Left lung (tissue), 10 donors: Measurements from ENCODE around the gene CPLX1. TPM values are rescaled to one million over a fixed set of nuclear protein-coding genes. Genes with fewer than 3 reads are reported as not detected.

ENCODE experiments used
- ATAC-seq: fragments of 200-7000 bp; cut with Tn5 transposase; one replicate; pipeline ENCODE4 v1.9.1; 2020; ENCODE audit warnings: moderate library complexity
- DNase-seq, 4 donors: peaks; one replicate each; pipeline ENCODE4 v3.0.0-alpha.2; 2013 to 2020
- H3K27ac ChIP-seq, 2 donors: fragments of 200-600 bp; sonication (generic) in 1 of 2; one replicate each; pipeline versions ENCODE4 v1.5.0 to v1.8.0; 2020 to 2021
- H3K27me3 ChIP-seq, 2 donors: fragments of 200-600 bp; sonication (generic) in 1 of 2; one replicate each; pipeline versions ENCODE4 v1.5.0 to v1.8.0; 2020 to 2021
- H3K36me3 ChIP-seq, 2 donors: fragments of 200-600 bp; sonication (generic) in 1 of 2; one replicate each; pipeline versions ENCODE4 v1.5.0 to v1.8.0; 2020 to 2021
- H3K4me1 ChIP-seq, 2 donors: fragments of 200-600 bp; one replicate each; pipeline ENCODE4 v1.8.0; 2021
- H3K4me3 ChIP-seq, 2 donors: fragments of 200-600 bp; sonication (generic) in 1 of 2; one replicate each; pipeline versions ENCODE4 v1.5.0 to v1.8.0; 2020 to 2021; ENCODE audit warnings: mild to moderate bottlenecking in 1 of 2
- H3K9me3 ChIP-seq, 2 donors: fragments of 200-600 bp; sonication (generic) in 1 of 2; one replicate each; pipeline versions ENCODE4 v1.5.0 to v1.8.0; 2020 to 2021
- CTCF ChIP-seq, 2 donors: fragments of 200-600 bp; sonication (generic) in 1 of 2; IDR thresholded peaks; one replicate each; pipeline versions ENCODE4 v1.5.0 to v1.8.0; 2021; ENCODE audit warnings: antibody characterized with exemption in 2 of 2
- intact Hi-C, 2 donors: fragments of 100-400 bp; cut with DNase I; formaldehyde crosslinking; loops; one replicate each; pipeline versions ENCODE4 v1.11.2 to v1.14.2; 2022
- polyA plus RNA-seq, 6 donors: library from polyadenylated mRNA; unstranded; fragments of 120-200 nt; gene quantifications; one replicate each; pipeline ENCODE4 v1.2.1, GENCODE V29; 2013; ENCODE audit not compliant: insufficient read length in 6 of 6
- total RNA-seq, 2 donors: library from RNA; stranded (reverse); fragmentation: NEBNext Ultra II Directional; extraction: Animal tissue kit (Norgen Biotek cat#: 25700); gene quantifications; one replicate each; pipeline ENCODE4 v1.2.1, GENCODE V29; 2021
- donor health status: DM: no; HTN: yes; CAD: no.
- donor health status: DM: no; HTN: no; CAD: no.

The CPLX1 gene
- total and polyA plus RNA-seq, 8 donors, result 0.98 to 3.2 (median 1.5) TPM

GRCh38 chr4:871484-871883 lies 45.6 kb upstream of the CPLX1 start:
- no peak for TF ChIP-seq CTCF (IDR thresholded peaks at IDR 0.05)
- H3K4me1 ChIP-seq, result no peaks in the 10 kb centered on the region
- DNase-seq, result no peak
- no peaks in the 10 kb centered on the region for H3K27me3 ChIP-seq
- no peak for ATAC-seq
- no peak overlapping the region for H3K27ac ChIP-seq
- intact Hi-C loops, result no loop called here
- no peaks in the 10 kb centered on the region for H3K9me3 ChIP-seq
- peaks cover 0 to 94% of the 10 kb centered on the region in 2 donors for H3K36me3 ChIP-seq
- no peak overlapping the region for H3K4me3 ChIP-seq

GRCh38 chr4:870951-871350 lies 45.0 kb upstream of the CPLX1 start:
- H3K9me3 ChIP-seq, result no peaks in the 10 kb centered on the region
- intact Hi-C loops, result no loop called here
- H3K4me3 ChIP-seq, result no peak overlapping the region
- ATAC-seq (no peak), DNase-seq (no peak)
- no peak for TF ChIP-seq CTCF (IDR thresholded peaks at IDR 0.05)
- peaks cover 0 to 94% of the 10 kb centered on the region in 2 donors for H3K36me3 ChIP-seq
- no peak overlapping the region for H3K27ac ChIP-seq
- no peaks in the 10 kb centered on the region for H3K4me1 ChIP-seq
- no peaks in the 10 kb centered on the region for H3K27me3 ChIP-seq

GRCh38 chr4:869776-870175 lies 43.8 kb upstream of the CPLX1 start:
- TF ChIP-seq CTCF (IDR thresholded peaks at IDR 0.05), result no peak
- Histone ChIP-seq H3K27me3 (no peaks in the 10 kb centered on the region), H3K9me3 (no peaks in the 10 kb centered on the region), H3K4me1 (no peaks in the 10 kb centered on the region), H3K36me3 (peaks cover 0 to 94% of the 10 kb centered on the region in 2 donors), H3K4me3 (no peak overlapping the region), H3K27ac (no peak overlapping the region)
- intact Hi-C loops, result no loop called here
- ATAC-seq (no peak), DNase-seq (no peak)

GRCh38 chr4:868421-868820 lies 42.5 kb upstream of the CPLX1 start:
- peaks cover 0 to 94% of the 10 kb centered on the region in 2 donors for H3K36me3 ChIP-seq

GRCh38 chr4:867526-868250 lies 41.8 kb upstream of the CPLX1 start:
- intact Hi-C loops, result no loop called here
- peaks cover 0 to 94% of the 10 kb centered on the region in 2 donors for H3K36me3 ChIP-seq
- TF ChIP-seq CTCF (IDR thresholded peaks at IDR 0.05), result no peak

More at GRCh38 chr4:868421-868820, 42.5 kb upstream of the CPLX1 start:
- DNase-seq (no peak), ATAC-seq (no peak)
- Histone ChIP-seq H3K4me1 (no peaks in the 10 kb centered on the region), H3K4me3 (no peak overlapping the region), H3K27ac (no peak overlapping the region), H3K9me3 (no peaks in the 10 kb centered on the region), H3K27me3 (no peaks in the 10 kb centered on the region)
- intact Hi-C loops, result no loop called here
- TF ChIP-seq CTCF (IDR thresholded peaks at IDR 0.05), result no peak

More at GRCh38 chr4:867526-868250, 41.8 kb upstream of the CPLX1 start:
- ATAC-seq (no peak), DNase-seq (no peak)
- H3K4me1 ChIP-seq, result no peaks in the 10 kb centered on the region
- no peak overlapping the region for H3K27ac ChIP-seq
- no peak overlapping the region for H3K4me3 ChIP-seq
- H3K9me3 ChIP-seq, result no peaks in the 10 kb centered on the region
- H3K27me3 ChIP-seq, result no peaks in the 10 kb centered on the region
